BJ (cell line): ENCODE results near the gene MLPH. TPM values are rescaled to one million over a fixed set of nuclear protein-coding genes. Genes with fewer than 3 reads are reported as not detected.

ENCODE experiments used
- CTCF ChIA-PET: fragments of 350-600 bp; formaldehyde crosslinking; extraction: SDS; loops from one replicate; lab custom pipeline; 2021; ENCODE audit warnings: antibody characterized with exemption, inconsistent platforms; lab: Yijun Ruan, JAX
- POLR2A ChIA-PET: fragments of 300-600 bp; sonication (Branson Sonifier 250); formaldehyde crosslinking; extraction: SDS; loops from one replicate; lab custom pipeline; 2021; ENCODE audit warnings: antibody characterized with exemption; lab: Charles Lee
- DNase-seq: peaks from one replicate; pipeline ENCODE4 v3.0.0-alpha.2; 2011; ENCODE audit warnings: low read depth
- H3K27me3 ChIP-seq: 2 replicates; pipeline ENCODE4 v1.6.0; 2011; ENCODE audit warnings: low read length; ENCODE audit not compliant: control insufficient read depth, insufficient read depth
- H3K36me3 ChIP-seq: 2 replicates; pipeline ENCODE4 v1.5.1; 2011; ENCODE audit warnings: low read length; ENCODE audit not compliant: control insufficient read depth, insufficient read depth
- H3K4me3 ChIP-seq: 2 replicates; pipeline ENCODE4 v1.5.1; 2011; ENCODE audit warnings: low read depth, mild to moderate bottlenecking, control low read depth, low read length
- polyA plus RNA-seq: library from polyadenylated mRNA; depleted of rRNA; stranded (reverse); fragments of >200 nt; gene quantifications from 2 replicates; pipeline ENCODE4 v1.2.3, GENCODE V29; 2011
- TF ChIP-seq, protein P1 (sequence below): IDR thresholded peaks from 2 replicates; pipeline ENCODE4 v1.5.1; 2011; ENCODE audit warnings: low read depth, mild to moderate bottlenecking, control low read depth, inconsistent platforms, low read length, moderate library complexity; ENCODE audit not compliant: insufficient read depth

The MLPH gene
- polyA plus RNA-seq, 1 experiment: 18.5 TPM

DNA sequence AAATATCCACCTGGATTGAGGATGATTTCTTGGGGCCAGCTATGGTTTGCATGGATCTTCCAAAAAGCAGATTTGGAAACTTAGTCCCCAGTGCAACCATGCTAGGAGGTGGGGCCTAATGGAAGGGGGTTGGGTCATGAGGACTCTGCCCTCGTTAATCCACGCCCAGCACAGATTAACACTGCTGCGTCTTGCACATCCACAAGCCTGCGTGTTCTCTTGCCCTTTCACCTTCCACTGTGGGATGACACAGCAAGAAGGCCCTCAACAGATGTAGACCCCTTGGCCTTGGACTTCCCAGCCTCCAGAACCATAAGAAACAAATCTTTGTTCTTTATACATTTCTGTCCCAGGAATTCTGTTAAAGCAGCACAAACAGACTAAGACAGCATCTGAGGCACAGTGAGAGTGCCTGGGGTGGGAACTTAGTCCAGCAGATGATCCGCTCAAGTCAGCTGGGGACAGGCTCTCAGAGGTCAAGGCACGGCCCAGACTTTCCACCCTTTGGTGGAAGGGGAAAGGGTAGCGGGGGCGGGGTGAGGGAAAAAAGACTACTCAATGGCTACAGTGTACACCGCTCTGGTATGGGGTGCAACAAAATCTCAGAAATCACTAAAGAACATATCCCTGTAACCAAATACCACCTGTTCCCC, 101.1 kb downstream of the MLPH start:
- no peaks in the 10 kb centered on the region for H3K27me3 ChIP-seq
- TF ChIP-seq, protein P1, sequence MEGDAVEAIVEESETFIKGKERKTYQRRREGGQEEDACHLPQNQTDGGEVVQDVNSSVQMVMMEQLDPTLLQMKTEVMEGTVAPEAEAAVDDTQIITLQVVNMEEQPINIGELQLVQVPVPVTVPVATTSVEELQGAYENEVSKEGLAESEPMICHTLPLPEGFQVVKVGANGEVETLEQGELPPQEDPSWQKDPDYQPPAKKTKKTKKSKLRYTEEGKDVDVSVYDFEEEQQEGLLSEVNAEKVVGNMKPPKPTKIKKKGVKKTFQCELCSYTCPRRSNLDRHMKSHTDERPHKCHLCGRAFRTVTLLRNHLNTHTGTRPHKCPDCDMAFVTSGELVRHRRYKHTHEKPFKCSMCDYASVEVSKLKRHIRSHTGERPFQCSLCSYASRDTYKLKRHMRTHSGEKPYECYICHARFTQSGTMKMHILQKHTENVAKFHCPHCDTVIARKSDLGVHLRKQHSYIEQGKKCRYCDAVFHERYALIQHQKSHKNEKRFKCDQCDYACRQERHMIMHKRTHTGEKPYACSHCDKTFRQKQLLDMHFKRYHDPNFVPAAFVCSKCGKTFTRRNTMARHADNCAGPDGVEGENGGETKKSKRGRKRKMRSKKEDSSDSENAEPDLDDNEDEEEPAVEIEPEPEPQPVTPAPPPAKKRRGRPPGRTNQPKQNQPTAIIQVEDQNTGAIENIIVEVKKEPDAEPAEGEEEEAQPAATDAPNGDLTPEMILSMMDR: no peak
- POLR2A ChIA-PET: no interaction called here
- CTCF ChIA-PET: interaction anchor here (1.5 kb wide), 1 partner anchor 16 kb away, joined by 4 read pairs; no protein-coding TSS in a partner anchor
- no peaks in the 10 kb centered on the region for H3K36me3 ChIP-seq
- no peak overlapping the region for H3K4me3 ChIP-seq
- no peak for DNase-seq

DNA sequence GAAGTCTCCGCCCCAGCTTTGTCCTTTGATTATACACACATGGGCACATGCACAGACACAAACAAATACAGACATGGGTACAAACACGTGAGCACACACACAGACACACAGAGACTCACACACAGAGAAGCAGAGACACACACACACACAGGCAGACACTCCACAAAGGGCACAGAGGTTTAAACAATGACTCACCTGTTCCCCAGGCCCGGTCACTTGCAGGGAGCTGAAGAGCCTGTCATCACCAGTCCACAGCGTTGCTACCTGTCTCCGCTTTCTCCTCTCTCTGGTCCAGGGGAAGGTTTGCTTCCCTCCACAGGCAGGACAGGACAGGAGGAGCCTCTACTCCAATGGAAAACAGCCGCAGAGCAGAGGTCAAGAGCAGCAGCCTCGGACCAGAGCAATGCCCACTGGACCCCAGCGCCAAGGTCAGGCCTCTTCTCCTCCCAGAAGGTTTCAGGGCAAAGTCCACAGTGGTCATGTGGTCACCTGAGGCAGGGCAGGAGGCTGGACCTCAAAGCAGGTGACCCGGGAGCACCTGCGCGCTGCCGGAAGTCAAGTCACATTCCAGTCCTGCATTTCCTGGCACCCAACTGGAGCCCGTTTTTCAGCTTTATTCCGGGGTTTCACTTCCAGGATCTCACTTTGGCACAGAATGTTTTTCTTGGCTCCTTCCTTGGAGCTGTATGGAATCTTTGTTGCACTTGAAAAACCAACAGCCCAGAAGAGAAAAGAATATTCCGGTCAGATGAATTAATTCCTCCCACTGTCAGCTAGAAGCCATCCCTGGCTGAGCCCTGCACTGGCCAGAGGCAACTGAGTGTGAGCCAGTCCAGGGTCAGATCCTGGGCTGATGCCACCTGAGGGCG, 103.5 kb downstream of the MLPH start, which contains the start of gene RAB17:
TSS of gene RAB17 (minus strand) at position 463 of the 869 bp plus-strand sequence. CDS start 4,580 bp downstream, outside the sequence.
- CTCF ChIA-PET: interaction anchor here (0.7 to 1.3 kb wide), 4 partner anchors 9 to 19 kb away, joined by 3 to 4 read pairs (median 4); no protein-coding TSS in a partner anchor

DNA sequence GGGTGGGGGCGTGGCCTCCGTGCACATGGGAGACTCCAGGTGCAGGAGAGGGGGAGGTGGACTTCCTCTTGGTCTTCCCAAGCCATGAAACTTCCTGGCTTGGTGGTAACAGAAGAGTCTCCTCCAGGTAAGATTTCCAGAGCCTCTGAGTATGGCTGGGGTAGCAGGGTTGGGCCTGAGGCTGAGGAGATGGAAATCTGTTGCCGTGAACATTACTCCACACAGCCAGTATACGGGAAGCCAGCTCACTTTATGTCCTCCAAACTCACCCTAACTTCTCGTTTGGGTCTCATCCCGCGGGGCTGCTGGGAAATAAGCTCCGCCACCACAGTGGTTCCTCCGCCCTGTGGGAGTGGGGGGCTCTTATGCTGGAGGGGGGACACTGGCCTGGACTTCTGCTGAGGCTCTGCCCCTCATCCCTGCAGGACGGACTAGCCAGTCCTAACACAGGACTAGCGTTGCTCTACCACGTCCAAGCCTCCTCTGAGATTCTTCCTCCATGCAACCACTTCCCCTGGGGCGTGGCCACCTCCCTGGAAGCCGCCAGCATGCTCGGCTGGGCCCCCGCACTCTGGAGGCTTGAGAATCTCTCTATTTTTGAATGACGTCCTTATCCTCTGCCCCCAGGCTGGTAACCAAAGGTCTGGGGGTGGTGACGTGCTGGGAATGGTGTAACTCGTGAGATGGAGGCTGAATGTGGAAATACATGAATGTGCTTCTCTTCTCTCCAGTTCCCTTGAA, 104.3 kb downstream of the MLPH start:
- DNase-seq: no peak
- Histone ChIP-seq H3K36me3 (no peaks in the 10 kb centered on the region), H3K27me3 (no peaks in the 10 kb centered on the region), H3K4me3 (no peak overlapping the region)
- CTCF ChIA-PET: interaction anchor here (0.7 to 1.3 kb wide), 3 partner anchors 10 to 19 kb away, joined by 3 to 4 read pairs (median 4); no protein-coding TSS in a partner anchor
- TF ChIP-seq, protein P1: no peak
- POLR2A ChIA-PET: interaction anchor here (0.6 kb wide), 1 partner anchor 10 kb away, joined by 3 read pairs; no protein-coding TSS in a partner anchor

More for the DNA sequence above, 103.5 kb downstream of the MLPH start, which contains the start of gene RAB17:
- Histone ChIP-seq H3K4me3 (no peak within 1 kb of the TSS), H3K36me3 (no peaks in the 10 kb centered on the region), H3K27me3 (no peaks in the 10 kb centered on the region)
- POLR2A ChIA-PET: no interaction called here
- DNase-seq: no peak
- TF ChIP-seq, protein P1: no peak

DNA sequence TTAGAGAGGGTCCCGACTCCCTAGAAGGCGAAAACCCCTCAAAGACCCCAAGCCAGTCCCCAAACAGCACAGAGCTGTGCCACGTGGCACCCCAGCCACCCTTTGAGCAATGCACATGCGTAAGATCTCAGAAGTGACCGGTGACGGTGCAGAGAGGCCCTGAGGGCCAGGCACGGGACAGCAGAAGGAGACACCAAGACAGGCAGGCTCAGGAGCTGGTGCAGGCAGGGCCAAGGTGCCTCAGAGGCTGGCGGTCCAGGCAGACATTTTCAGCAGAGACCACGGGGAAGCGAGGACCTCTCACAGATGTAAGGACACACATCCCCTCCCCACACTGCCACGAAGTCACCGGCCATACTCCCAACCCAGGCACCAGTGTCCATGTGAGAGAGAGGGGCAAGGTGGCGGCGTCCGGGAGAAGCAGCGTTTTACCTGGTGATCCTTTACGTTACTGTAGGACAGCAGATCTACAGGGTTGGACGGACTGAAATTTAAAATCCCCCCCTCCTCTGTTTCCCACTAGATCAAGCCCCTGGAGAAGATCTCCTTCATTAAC, 105.5 kb downstream of the MLPH start:
- TF ChIP-seq, protein P1: no peak
- Histone ChIP-seq H3K36me3 (no peaks in the 10 kb centered on the region), H3K27me3 (no peaks in the 10 kb centered on the region), H3K4me3 (no peak overlapping the region)
- CTCF ChIA-PET: interaction anchor here (0.6 to 1.7 kb wide), 3 partner anchors 11 to 81 kb away, joined by 3 to 5 read pairs (median 3); no protein-coding TSS in a partner anchor
- POLR2A ChIA-PET: no interaction called here
- no peak for DNase-seq
